HPDE6-E6E7 (cell line): Measurements from ENCODE around the gene SIRPA.

Source experiments
- DNase-seq: peaks from one replicate; pipeline ENCODE4 v3.0.0; 2011; ENCODE audit warnings: missing footprints; ENCODE audit errors: extremely low spot score

SIRPA gene

GRCh38 chr20:1932971-1933370 is 37.8 kb downstream of the SIRPA start:
- DNase-seq = no peak

- no peak for DNase-seq
Measured at GRCh38 chr20:1933465-1933870, 38.3 kb downstream of the SIRPA start.

- no peak for DNase-seq
Measured at GRCh38 chr20:1934156-1934555, 38.9 kb downstream of the SIRPA start.

- peak; percentile 94 for DNase-seq
Measured at GRCh38 chr20:1934721-1935573, 39.7 kb downstream of the SIRPA start.

- no peak for DNase-seq
Measured at GRCh38 chr20:1935696-1936366, 40.6 kb downstream of the SIRPA start.

- DNase-seq = no peak
Measured at GRCh38 chr20:1937316-1937976, 42.2 kb downstream of the SIRPA start.

- no peak for DNase-seq
Measured at GRCh38 chr20:1938464-1939269, 43.5 kb downstream of the SIRPA start.

- no peak for DNase-seq
Measured at GRCh38 chr20:1939270-1939595, 44.0 kb downstream of the SIRPA start.

- no peak for DNase-seq
Measured at GRCh38 chr20:1940581-1940980, 45.4 kb downstream of the SIRPA start.

GRCh38 chr20:1941226-1941625 is 46.0 kb downstream of the SIRPA start:
- DNase-seq = peak; percentile 82

GRCh38 chr20:1942061-1942460 is 46.9 kb downstream of the SIRPA start:
- no peak for DNase-seq

- no peak for DNase-seq
Measured at GRCh38 chr20:1942486-1943274, 47.5 kb downstream of the SIRPA start.

GRCh38 chr20:1943275-1944002 is 48.2 kb downstream of the SIRPA start:
- peak; percentile 53 for DNase-seq

- DNase-seq = no peak
Measured at GRCh38 chr20:1944345-1945091, 49.3 kb downstream of the SIRPA start.

- no peak for DNase-seq
Measured at GRCh38 chr20:1945134-1945618, 50.0 kb downstream of the SIRPA start.

GRCh38 chr20:1945660-1946059 is 50.5 kb downstream of the SIRPA start:
- DNase-seq = no peak

- no peak for DNase-seq
Measured at GRCh38 chr20:1946442-1946761, 51.2 kb downstream of the SIRPA start.

GRCh38 chr20:1946762-1947534 is 51.7 kb downstream of the SIRPA start:
- no peak for DNase-seq

- no peak for DNase-seq
Measured at GRCh38 chr20:1947535-1947846, 52.3 kb downstream of the SIRPA start.
